A204.1 (cell line): ENCODE data around the gene OR10H4.
"Not testable (repeated sequence)": the region's sequence is repeated elsewhere in the genome, so short reads cannot be mapped to it uniquely, and the experiment has no call there.

Source experiments
- FAIRE-seq: peaks from 2 replicates; lab custom pipeline; 2012; peaks lifted over from hg19 to GRCh38; lab: Jason Lieb, UNC

Gene OR10H4

GRCh38 chr19:15944401-15944800 lies 4.4 kb upstream of the OR10H4 start:
- no peak for FAIRE-seq

- no peak for FAIRE-seq
These were observed 3.5 kb upstream of the OR10H4 start for GRCh38 chr19:15945301-15945700.

GRCh38 chr19:15954820-15955219 lies 6.0 kb downstream of the OR10H4 start:
- FAIRE-seq = no peak

GRCh38 chr19:15962319-15962718 lies 13.5 kb downstream of the OR10H4 start:
- no peak for FAIRE-seq

GRCh38 chr19:15964231-15964630 lies 15.4 kb downstream of the OR10H4 start:
- FAIRE-seq = no peak

GRCh38 chr19:15971224-15971780 lies 22.5 kb downstream of the OR10H4 start:
- no peak for FAIRE-seq

GRCh38 chr19:15972043-15972442 lies 23.2 kb downstream of the OR10H4 start:
- not testable (repeated sequence) for FAIRE-seq

GRCh38 chr19:15974856-15975255 lies 26.0 kb downstream of the OR10H4 start:
- no peak for FAIRE-seq

GRCh38 chr19:15976836-15977689 lies 28.3 kb downstream of the OR10H4 start:
- FAIRE-seq = no peak

GRCh38 chr19:15977690-15978089 lies 28.9 kb downstream of the OR10H4 start:
- FAIRE-seq = no peak

- FAIRE-seq = no peak
These were observed 30.5 kb downstream of the OR10H4 start for GRCh38 chr19:15979293-15979692.

- FAIRE-seq = not testable (repeated sequence)
These were observed 37.0 kb downstream of the OR10H4 start for GRCh38 chr19:15985831-15986230.

GRCh38 chr19:15986701-15987100 lies 37.9 kb downstream of the OR10H4 start:
- no peak for FAIRE-seq

GRCh38 chr19:15989889-15990288 lies 41.1 kb downstream of the OR10H4 start:
- no peak for FAIRE-seq

- FAIRE-seq = no peak
These were observed 42.8 kb downstream of the OR10H4 start for GRCh38 chr19:15991602-15992001.

- FAIRE-seq = no peak
These were observed 43.2 kb downstream of the OR10H4 start for GRCh38 chr19:15992014-15992413.

GRCh38 chr19:15995536-15995935 lies 46.7 kb downstream of the OR10H4 start:
- no peak for FAIRE-seq

- FAIRE-seq = no peak
These were observed 49.4 kb downstream of the OR10H4 start for GRCh38 chr19:15998166-15998565.
